ENCODE data around the gene CHAF1B. TPM values are rescaled to one million over a fixed set of nuclear protein-coding genes. Genes with fewer than 3 reads are reported as not detected.

CHAF1B gene
- total RNA-seq, 1 experiment from 2014 or later, result 52.7 TPM

DNA sequence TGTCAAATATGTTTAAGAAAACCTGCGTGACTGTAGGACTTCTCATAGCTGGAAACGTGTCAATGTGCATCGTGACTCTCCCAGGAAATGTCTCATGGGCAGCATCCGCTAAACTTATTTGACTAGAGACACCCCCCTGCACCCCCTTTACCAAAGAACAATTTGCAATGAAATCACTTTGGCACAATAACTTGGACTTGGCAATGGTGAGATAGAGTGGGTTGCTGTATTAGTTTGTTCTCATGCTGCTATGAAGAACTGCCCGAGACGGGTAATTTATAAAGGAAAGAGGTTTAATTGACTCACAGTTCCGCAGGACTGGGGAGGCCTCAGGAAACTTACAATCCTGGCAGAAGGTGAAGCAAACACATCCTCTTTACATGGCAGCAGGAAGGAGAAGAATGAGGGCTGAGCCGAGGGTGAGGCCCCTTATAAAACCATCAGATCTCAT is 80.9 kb downstream of the CHAF1B start:
- BruUV-seq (replicated peaks), result no TSS peak

More for the DNA sequence above, 80.9 kb downstream of the CHAF1B start:
- no peaks in the 10 kb centered on the region for H3K9me3 ChIP-seq (ENCODE audit: low read depth, low read length, poor library complexity, severe bottlenecking)
- no peaks in the 10 kb centered on the region for H3K27me3 ChIP-seq (replicated peaks; ENCODE audit: insufficient read depth, low read depth, low read length, poor library complexity)
- intact Hi-C loops (cut with micrococcal nuclease; ENCODE audit: unreplicated experiment), result no loop called here
- TF ChIP-seq CTCF (conservative IDR thresholded peaks at IDR 0.05; ENCODE audit: low read depth, low read length) (no peak), EZH2 (IDR thresholded peaks at IDR 0.05; ENCODE audit: borderline replicate concordance, low read depth, low read length, poor library complexity, severe bottlenecking) (no peak)
- H3K36me3 ChIP-seq (ENCODE audit: insufficient read depth, low read length, poor library complexity, severe bottlenecking), result no peaks in the 10 kb centered on the region
- H3K4me1 ChIP-seq (ENCODE audit: insufficient read depth, low read length, poor library complexity, severe bottlenecking), result peaks cover 9% of the 10 kb centered on the region
- no peak overlapping the region for H3K4me3 ChIP-seq (ENCODE audit: low read depth, low read length, poor library complexity, severe bottlenecking)
- H3K27ac ChIP-seq (ENCODE audit: low read depth, low read length, poor library complexity, severe bottlenecking), result no peak overlapping the region
- ChIA-PET POLR2A (ENCODE audit: low non-redundant PET) (no interaction called here), CTCF (no interaction called here)
- no peak for DNase-seq (ENCODE audit: low spot score)

Other genes with a start within 250 kb of the CHAF1B start
- gene DOP1B, start 228.6 kb upstream of the CHAF1B start, total RNA-seq (2021), result 16.2 and 16.5 TPM in 2 replicates
- 27.6 and 30.0 TPM in 2 replicates for gene MORC3, start 65.2 kb upstream of the CHAF1B start, total RNA-seq (2021)
- gene CLDN14, start 94.7 kb downstream of the CHAF1B start, total RNA-seq (2021), result not detected in 2 replicates

Data from A673 (cell line).